GM12872 (cell line): ENCODE measurements around the gene PLD5.

ENCODE experiments used
- CTCF ChIP-seq: IDR thresholded peaks from 3 replicates; pipeline ENCODE4 v1.5.1; 2011; ENCODE audit warnings: low read depth, mild to moderate bottlenecking, low read length, moderate library complexity; ENCODE audit not compliant: insufficient read depth

PLD5 gene

GRCh38 chr1:242425232-242425631, 99.3 kb downstream of the PLD5 start:
- TF ChIP-seq CTCF = peak; percentile 30

GRCh38 chr1:242416657-242417056, 107.8 kb downstream of the PLD5 start:
- TF ChIP-seq CTCF = no peak

- TF ChIP-seq CTCF = no peak
Measured at GRCh38 chr1:242412921-242413320, 111.6 kb downstream of the PLD5 start.

- no peak for TF ChIP-seq CTCF
Measured at GRCh38 chr1:242411901-242412300, 112.6 kb downstream of the PLD5 start.

GRCh38 chr1:242405947-242406346, 118.5 kb downstream of the PLD5 start:
- TF ChIP-seq CTCF = no peak

- no peak for TF ChIP-seq CTCF
Measured at GRCh38 chr1:242404296-242404695, 120.2 kb downstream of the PLD5 start.

GRCh38 chr1:242402956-242403355, 121.5 kb downstream of the PLD5 start:
- TF ChIP-seq CTCF = no peak

GRCh38 chr1:242401937-242402336, 122.6 kb downstream of the PLD5 start:
- no peak for TF ChIP-seq CTCF
